Lung (tissue), 16 donors: ENCODE measurements around the gene NAGK. TPM values are rescaled to one million over a fixed set of nuclear protein-coding genes. Genes with fewer than 3 reads are reported as not detected.
"Not testable (repeated sequence)": the region's sequence is repeated elsewhere in the genome, so short reads cannot be mapped to it uniquely, and the experiment has no call there.

Experiments
- ATAC-seq: fragments of 200-7000 bp; cut with Tn5 transposase; one replicate; pipeline ENCODE4 v1.9.1; 2020; ENCODE audit warnings: moderate number of reproducible peaks; ENCODE audit not compliant: insufficient read depth, low FRiP score
- DNase-seq, 3 donors: peaks; one replicate each; pipeline ENCODE4 v3.0.0-alpha.2; 2013 to 2017
- H3K27ac ChIP-seq, 2 donors: one replicate each; pipeline ENCODE4 v1.5.1; 2013; ENCODE audit warnings: mild to moderate bottlenecking in 2 of 2, moderate library complexity in 2 of 2, control low read depth in 1 of 2, inconsistent platforms in 1 of 2, low read depth in 1 of 2, low read length in 1 of 2
- H3K27me3 ChIP-seq, 3 donors: one replicate each; pipeline ENCODE4 v1.5.1; 2013; ENCODE audit warnings: low read length in 2 of 3; ENCODE audit not compliant: control insufficient read depth in 3 of 3, insufficient read depth in 3 of 3
- H3K36me3 ChIP-seq, 4 donors: one replicate each; pipeline ENCODE4 v1.5.1; 2013; ENCODE audit warnings: low read length in 4 of 4, mild to moderate bottlenecking in 1 of 4, moderate library complexity in 1 of 4; ENCODE audit not compliant: control insufficient read depth in 4 of 4, insufficient read depth in 4 of 4
- H3K4me1 ChIP-seq, 5 donors: one replicate each; pipeline ENCODE4 v1.5.1; 2013; ENCODE audit warnings: low read length in 5 of 5, mild to moderate bottlenecking in 2 of 5, moderate library complexity in 1 of 5; ENCODE audit not compliant: control insufficient read depth in 5 of 5, insufficient read depth in 5 of 5
- H3K4me3 ChIP-seq: one replicate; pipeline ENCODE4 v1.5.1; 2013; ENCODE audit warnings: mild to moderate bottlenecking, control low read depth, moderate library complexity
- H3K9ac ChIP-seq, 2 donors: one replicate each; pipeline ENCODE4 v1.5.1; 2013; ENCODE audit warnings: low read length in 2 of 2, control low read depth in 1 of 2; ENCODE audit not compliant: insufficient read depth in 1 of 2
- H3K9me3 ChIP-seq, 4 donors: one replicate each; pipeline ENCODE4 v1.5.1; 2013; ENCODE audit warnings: low read length in 3 of 4, mild to moderate bottlenecking in 1 of 4, moderate library complexity in 1 of 4; ENCODE audit not compliant: control insufficient read depth in 4 of 4, insufficient read depth in 3 of 4
- CTCF ChIP-seq: IDR thresholded peaks from 2 replicates; pipeline ENCODE4 v1.5.1; 2012; ENCODE audit warnings: mild to moderate bottlenecking; ENCODE audit errors: control extremely low read depth, extremely low read depth
- WGBS, 2 donors: extraction: QIAGEN DNeasy Blood & Tissue Kit; methylation state at CpG; one replicate each; pipeline ENCODE4 v1.1.7; 2013; 5-methylcytosine and 5-hydroxymethylcytosine counted together
- long read RNA-seq, 5 donors: transcript quantifications; one replicate each; lab custom pipeline, GENCODE V29; 2026
- polyA plus RNA-seq, 2 donors: library from polyadenylated mRNA; stranded (reverse); fragments of 200-250 nt; gene quantifications; one replicate each; pipeline ENCODE4 v1.2.1, GENCODE V29; 2013
- total RNA-seq, 2 donors: library from RNA; depleted of rRNA in 1 of 2; stranded (reverse); fragments of >200 nt in 1 of 2; gene quantifications; one replicate each; pipeline ENCODE4 v1.2.1, GENCODE V29; 2014 to 2021
- donor health status: control.
- donor health status: control.
- donor health status: Bipolar disorder and iron deficiency.
- donor health status: healthy.
- donor health status: DM: yes; HTN: yes; CAD: no.

NAGK gene
- total RNA-seq (100 to 1,000 TPM in 1 of 2 donors, 10 to 100 TPM in 1; 48.2 to 132 TPM), polyA plus RNA-seq (100 to 1,000 TPM; 133 to 162 TPM)
- long read RNA-seq, donor 1, full-length matches to known transcripts: 42 of 53 reads
- long read RNA-seq, donor 1, partial matches to known transcripts: 11 of 53 reads
- long read RNA-seq, donor 1, other reads (novel, unspliced or antisense): 0 of 53 reads
- long read RNA-seq, donor 2, transcript NAGK-211 (4 exons, 441 nt): major isoform, 6 of 31 reads
- long read RNA-seq, donor 2, transcript NAGK-229 (10 exons, 1,801 nt): major isoform, 6 of 31 reads
- long read RNA-seq, donor 2, partial matches to known transcripts: 10 of 31 reads
- long read RNA-seq, donor 2, other reads (novel, unspliced or antisense): 0 of 31 reads
- long read RNA-seq, donor 3, transcript NAGK-222 (2 exons, 424 nt): major isoform, 6 of 26 reads
- long read RNA-seq, donor 3, partial matches to known transcripts: 9 of 26 reads
- long read RNA-seq, donor 3, other reads (novel, unspliced or antisense): 0 of 26 reads
- long read RNA-seq, donor 4, transcript NAGK-211 (4 exons, 441 nt): minor isoform, 7 of 37 reads
- long read RNA-seq, donor 4, transcript NAGK-222 (2 exons, 424 nt): major isoform, 9 of 37 reads
- long read RNA-seq, donor 4, transcript NAGK-229 (10 exons, 1,801 nt): minor isoform, 7 of 37 reads
- long read RNA-seq, donor 4, transcript NAGK-219 (3 exons, 2,483 nt): minor isoform, 7 of 37 reads
- long read RNA-seq, donor 4, partial matches to known transcripts: 5 of 37 reads
- long read RNA-seq, donor 4, other reads (novel, unspliced or antisense): 0 of 37 reads
- long read RNA-seq, donor 5, transcript NAGK-211 (4 exons, 441 nt): major isoform, 9 of 51 reads
- long read RNA-seq, donor 5, transcript NAGK-219 (3 exons, 2,483 nt): minor isoform, 5 of 51 reads
- long read RNA-seq, donor 5, transcript NAGK-222 (2 exons, 424 nt): minor isoform, 7 of 51 reads
- long read RNA-seq, donor 5, transcript NAGK-229 (10 exons, 1,801 nt): minor isoform, 8 of 51 reads
- long read RNA-seq, donor 5, partial matches to known transcripts: 19 of 51 reads
- long read RNA-seq, donor 5, other reads (novel, unspliced or antisense): 0 of 51 reads

GRCh38 chr2:71068218-71069035 lies at the start of gene NAGK:
Gene NAGK (plus strand): TSS chr2:71068648. CDS start chr2:71068684, 36 bp downstream.
- Histone ChIP-seq H3K9me3 (no peaks in the 10 kb centered on the region), H3K36me3 (peaks cover 1 to 14% (median 10%) of the 10 kb centered on the region in 4 donors), H3K9ac (peak within 1 kb of the TSS; percentile 47 to 99), H3K27ac (peak within 1 kb of the TSS; percentile 74 to 97), H3K27me3 (no peaks in the 10 kb centered on the region), H3K4me1 (peaks cover 3 to 26% (median 9%) of the 10 kb centered on the region in 5 donors), H3K4me3 (peak within 1 kb of the TSS; percentile 82)
- DNase-seq (peak; percentile 97 to 98 (median 98)), ATAC-seq (peak; percentile 90)
- no peak for TF ChIP-seq CTCF
- 0% methylated on average over 56 to 66 of the region's 66 CpGs for WGBS, 2 donors

- H3K9me3 ChIP-seq, H3K27ac ChIP-seq, H3K9ac ChIP-seq, DNase-seq, H3K36me3 ChIP-seq, H3K27me3 ChIP-seq, H3K4me3 ChIP-seq, H3K4me1 ChIP-seq, ATAC-seq: not testable (repeated sequence)
- 87 to 93% methylated on average over 6 of the region's 6 CpGs for WGBS, 2 donors
These were observed 48.5 kb upstream of the NAGK start for GRCh38 chr2:71019989-71020388.

- not testable (repeated sequence) for H3K27me3 ChIP-seq, H3K4me3 ChIP-seq, H3K4me1 ChIP-seq, H3K36me3 ChIP-seq, ATAC-seq, DNase-seq, H3K9ac ChIP-seq, H3K27ac ChIP-seq, H3K9me3 ChIP-seq
- WGBS, 2 donors: 85 to 88% methylated on average over 14 of the region's 14 CpGs
These were observed 47.1 kb upstream of the NAGK start for GRCh38 chr2:71021394-71021793.

- not testable (repeated sequence) for H3K36me3 ChIP-seq, H3K9me3 ChIP-seq, ATAC-seq, H3K27me3 ChIP-seq, H3K4me1 ChIP-seq, H3K9ac ChIP-seq, H3K27ac ChIP-seq, H3K4me3 ChIP-seq
- DNase-seq: peak; percentile 29 to 60 (median 34)
- WGBS, 2 donors: 54 to 62% methylated on average over 15 of the region's 15 CpGs
These were observed 44.8 kb upstream of the NAGK start for GRCh38 chr2:71023553-71024243.

GRCh38 chr2:71036296-71036695 lies 32.2 kb upstream of the NAGK start:
- H3K4me1 ChIP-seq, ATAC-seq, H3K4me3 ChIP-seq, H3K9ac ChIP-seq, DNase-seq, H3K27ac ChIP-seq, H3K9me3 ChIP-seq, H3K36me3 ChIP-seq, H3K27me3 ChIP-seq: not testable (repeated sequence)
- WGBS, 2 donors: 72 to 84% methylated on average over 8 of the region's 8 CpGs
